Epithelial cell of esophagus (primary cell): ENCODE measurements around the gene RANBP17.
"Not testable (repeated sequence)": the region's sequence is repeated elsewhere in the genome, so short reads cannot be mapped to it uniquely, and the experiment has no call there.

Experiments used
- DNase-seq: peaks from one replicate; pipeline ENCODE4 v3.0.0; 2010; ENCODE audit warnings: low read depth
- H3K4me3 ChIP-seq: 2 replicates; pipeline ENCODE4 v1.5.1; 2011; ENCODE audit warnings: mild to moderate bottlenecking, low read length, control low read depth
- CTCF ChIP-seq: IDR thresholded peaks from 2 replicates; pipeline ENCODE4 v1.5.1; 2011; ENCODE audit warnings: low read depth, mild to moderate bottlenecking, low read length, control low read depth, inconsistent platforms; ENCODE audit not compliant: insufficient read depth; ENCODE audit errors: missing control alignments

Gene RANBP17

DNA sequence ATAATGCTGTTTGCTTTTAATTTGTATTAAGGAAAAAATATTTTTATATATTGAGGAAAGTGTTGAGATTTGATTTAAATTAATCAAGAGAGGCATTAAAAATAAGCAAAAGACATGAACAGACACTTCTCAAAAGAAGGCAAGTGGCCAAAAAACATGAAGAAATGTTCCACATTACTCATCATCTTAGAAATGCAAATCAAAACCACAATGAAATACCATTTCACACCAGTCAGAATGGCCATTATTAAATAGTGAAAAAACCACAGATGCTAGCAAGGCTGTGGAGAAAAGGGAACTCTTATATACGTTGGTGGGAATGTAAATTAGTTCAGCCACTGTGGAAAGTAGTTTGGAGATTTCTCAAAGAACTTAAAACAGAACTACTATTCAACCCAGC lies 45.9 kb downstream of the RANBP17 start:
- peak; percentile 87 for DNase-seq
- no peak for TF ChIP-seq CTCF
- no peak overlapping the region for H3K4me3 ChIP-seq

DNA sequence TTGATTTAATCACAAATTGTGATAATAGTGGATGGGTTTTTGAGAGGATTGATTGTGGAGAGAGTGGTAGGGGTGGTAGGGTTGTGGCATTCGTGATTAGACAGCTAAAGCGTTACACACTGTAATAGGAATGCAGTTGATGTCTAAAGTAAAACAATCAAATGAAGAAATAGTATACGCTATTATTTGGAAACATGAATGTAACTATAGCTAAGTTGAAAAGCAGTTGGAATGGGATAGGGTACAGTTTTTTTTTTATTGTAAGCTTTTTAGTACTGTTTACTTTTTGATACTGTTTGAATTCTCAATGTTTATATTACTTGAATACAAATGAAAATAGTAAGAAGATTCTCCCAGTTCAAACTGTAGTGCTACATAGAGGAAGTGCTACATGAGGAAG lies 51.8 kb downstream of the RANBP17 start:
- DNase-seq: no peak
- H3K4me3 ChIP-seq: no peak overlapping the region
- TF ChIP-seq CTCF: no peak

DNA sequence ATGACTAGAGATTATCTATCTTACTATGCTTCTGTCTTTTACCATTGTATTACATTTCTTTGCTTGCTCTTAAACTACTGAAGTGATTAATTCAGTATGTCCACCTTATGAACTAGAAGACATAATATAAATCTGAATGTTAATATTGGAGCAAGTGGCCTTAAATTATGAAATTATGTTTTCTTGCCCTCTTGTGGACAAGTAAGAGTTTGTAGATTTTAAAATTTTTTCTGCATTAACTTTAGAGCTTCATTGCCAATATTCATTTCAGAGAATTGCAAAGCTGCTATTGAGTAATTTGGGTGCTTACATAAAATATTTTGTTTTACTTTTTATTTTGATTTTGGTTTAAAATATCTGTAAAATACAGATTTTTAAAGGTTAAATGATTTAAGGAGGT lies 55.3 kb downstream of the RANBP17 start:
- no peak overlapping the region for H3K4me3 ChIP-seq
- TF ChIP-seq CTCF: no peak
- no peak for DNase-seq

GRCh38 chr5:170920196-170920595 lies 58.4 kb downstream of the RANBP17 start:
- DNase-seq: peak; percentile 13
- TF ChIP-seq CTCF: no peak
- no peak overlapping the region for H3K4me3 ChIP-seq

DNA sequence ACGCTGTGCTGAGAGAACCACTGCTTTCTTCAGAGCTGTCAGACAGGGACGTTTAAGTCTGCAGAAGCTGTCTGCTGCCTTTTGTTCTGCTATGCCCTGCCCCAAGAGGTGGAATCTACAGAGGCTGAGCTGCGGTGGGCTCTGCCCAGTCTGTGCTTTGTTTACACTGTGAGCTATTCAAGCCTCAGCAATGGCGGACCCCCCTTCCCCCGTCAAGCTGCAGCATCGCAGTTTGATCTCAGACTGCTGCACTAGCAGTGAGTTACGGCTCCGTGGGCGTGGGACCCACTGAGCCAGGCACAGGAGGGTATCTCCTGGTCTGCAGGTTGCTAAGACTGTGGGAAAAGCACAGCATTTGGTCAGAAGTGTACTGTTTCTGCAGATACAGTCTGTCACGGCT lies 60.5 kb downstream of the RANBP17 start:
- DNase-seq: peak; percentile 14
- not testable (repeated sequence) for H3K4me3 ChIP-seq

- DNase-seq: peak; percentile 48
- no peak overlapping the region for H3K4me3 ChIP-seq
- TF ChIP-seq CTCF: no peak
Measured at GRCh38 chr5:170923910-170924620, 62.2 kb downstream of the RANBP17 start.

DNA sequence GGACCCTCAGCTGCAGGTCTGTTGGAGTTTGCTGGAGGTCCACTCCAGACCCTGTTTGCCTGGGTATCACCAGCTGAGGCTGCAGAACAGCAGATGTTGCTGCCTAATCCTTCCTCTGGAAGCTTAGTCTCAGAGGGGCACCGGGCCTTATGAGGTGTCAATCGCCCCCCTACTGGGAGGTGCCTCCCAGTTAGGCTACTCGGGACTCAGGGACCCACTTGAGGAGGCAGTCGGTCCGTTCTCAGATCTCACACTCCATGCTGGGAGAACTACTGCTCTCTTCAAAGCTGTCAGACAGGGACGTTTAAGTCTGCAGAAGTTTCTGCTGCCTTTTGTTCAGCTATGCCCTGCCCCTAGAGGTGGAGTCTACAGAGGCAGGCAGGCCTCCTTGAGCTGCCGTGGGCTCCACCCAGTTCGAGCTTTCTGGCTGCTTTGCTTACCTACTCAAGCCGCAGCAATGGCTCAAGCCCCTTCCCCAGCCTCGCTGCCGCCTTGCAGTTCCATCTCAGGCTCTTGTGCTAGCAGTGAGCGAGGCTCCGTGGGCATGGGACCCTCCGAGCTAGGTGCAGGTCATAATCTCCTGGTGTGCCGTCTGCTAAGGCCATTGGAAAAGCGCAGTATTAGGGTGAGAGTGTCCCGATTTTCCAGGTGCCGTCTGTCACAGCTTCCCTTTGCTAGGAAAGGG lies 73.9 kb downstream of the RANBP17 start:
- DNase-seq, H3K4me3 ChIP-seq: not testable (repeated sequence)

DNA sequence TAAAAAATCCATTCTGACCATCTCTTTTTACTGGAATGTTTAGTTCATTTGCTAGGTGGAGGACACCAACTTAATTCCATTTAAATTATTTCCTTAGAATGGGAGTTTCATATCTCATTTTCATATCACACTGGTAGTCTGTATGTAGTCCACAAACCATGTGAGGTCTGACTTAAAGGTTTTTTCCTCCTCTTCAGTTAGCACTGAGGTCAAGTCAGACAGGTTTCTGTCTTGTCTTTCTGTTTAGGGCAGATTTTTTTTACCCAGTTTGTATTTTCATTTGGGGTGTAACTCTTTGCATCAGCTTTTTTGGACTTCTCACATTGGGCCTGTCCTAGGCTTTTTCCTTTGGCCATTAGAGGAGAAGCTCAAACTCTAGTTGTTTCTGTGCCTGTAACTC lies 75.3 kb downstream of the RANBP17 start:
- TF ChIP-seq CTCF: no peak
- H3K4me3 ChIP-seq: no peak overlapping the region
- no peak for DNase-seq
